DND-41 (cell line): ENCODE measurements around the gene C2orf72.

Experiments
- ATAC-seq: fragments of 200-7000 bp; cut with Tn5 transposase; 3 replicates; pipeline ENCODE4 v1.9.1; 2021; ENCODE audit warnings: low read depth; ENCODE audit not compliant: insufficient read depth
- DNase-seq: peaks from one replicate; pipeline ENCODE4 v3.0.0-alpha.2; 2020
- H2AFZ ChIP-seq: 2 replicates; pipeline ENCODE4 v1.6.0; 2012; ENCODE audit warnings: low read depth, low read length
- H3K27ac ChIP-seq: 2 replicates; pipeline ENCODE4 v1.5.1; 2012; ENCODE audit warnings: low read length, inconsistent platforms
- H3K27me3 ChIP-seq: fragments of 200-600 bp; sonication (generic); 2 replicates; pipeline ENCODE4 v1.6.0; 2012; ENCODE audit warnings: low read length, mild to moderate bottlenecking, inconsistent platforms; ENCODE audit not compliant: insufficient read depth, poor library complexity
- H3K36me3 ChIP-seq: 2 replicates; pipeline ENCODE4 v1.5.1; 2012; ENCODE audit warnings: low read length, inconsistent platforms; ENCODE audit not compliant: insufficient read depth
- H3K4me1 ChIP-seq: 2 replicates; pipeline ENCODE4 v1.5.1; 2012; ENCODE audit warnings: mild to moderate bottlenecking, low read length; ENCODE audit not compliant: insufficient read depth
- H3K4me2 ChIP-seq: 2 replicates; pipeline ENCODE4 v1.6.0; 2012; ENCODE audit warnings: mild to moderate bottlenecking, moderate library complexity, low read length, inconsistent platforms; ENCODE audit not compliant: insufficient read depth
- H3K4me3 ChIP-seq, 2 experiments: fragments of 200-600 bp in 1 of 2; shearing (Covaris generic) in 1 of 2; 2 replicates each; pipeline ENCODE4 v1.5.1; 2012 to 2016; ENCODE audit warnings: inconsistent platforms in 2 of 2, low read length in 2 of 2, mild to moderate bottlenecking in 2 of 2, low read depth in 1 of 2, moderate library complexity in 1 of 2
- H3K79me2 ChIP-seq: 2 replicates; pipeline ENCODE4 v1.6.0; 2012; ENCODE audit warnings: low read length, inconsistent platforms; ENCODE audit not compliant: insufficient read depth
- H3K9ac ChIP-seq: 2 replicates; pipeline ENCODE4 v1.6.0; 2012; ENCODE audit warnings: low read depth, mild to moderate bottlenecking, inconsistent platforms, low read length, moderate library complexity
- H3K9me3 ChIP-seq: 2 replicates; pipeline ENCODE4 v1.5.1; 2012; ENCODE audit warnings: low read length, moderate library complexity, mild to moderate bottlenecking, inconsistent platforms; ENCODE audit not compliant: insufficient read depth, severe bottlenecking
- H4K20me1 ChIP-seq: 2 replicates; pipeline ENCODE4 v1.6.0; 2012; ENCODE audit warnings: low read length; ENCODE audit not compliant: insufficient read depth
- EZH2 ChIP-seq: IDR thresholded peaks from 3 replicates; pipeline ENCODE4 v1.6.1; 2012; ENCODE audit warnings: borderline replicate concordance, low read depth, mild to moderate bottlenecking, moderate library complexity, low read length, inconsistent platforms; ENCODE audit not compliant: severe bottlenecking
- TF ChIP-seq, protein P1 (sequence below): IDR thresholded peaks from 2 replicates; pipeline ENCODE4 v1.5.1; 2012; ENCODE audit warnings: borderline replicate concordance, low read length, moderate library complexity, mild to moderate bottlenecking; ENCODE audit not compliant: poor library complexity, severe bottlenecking; ENCODE audit errors: extremely low read depth

C2orf72 gene

DNA sequence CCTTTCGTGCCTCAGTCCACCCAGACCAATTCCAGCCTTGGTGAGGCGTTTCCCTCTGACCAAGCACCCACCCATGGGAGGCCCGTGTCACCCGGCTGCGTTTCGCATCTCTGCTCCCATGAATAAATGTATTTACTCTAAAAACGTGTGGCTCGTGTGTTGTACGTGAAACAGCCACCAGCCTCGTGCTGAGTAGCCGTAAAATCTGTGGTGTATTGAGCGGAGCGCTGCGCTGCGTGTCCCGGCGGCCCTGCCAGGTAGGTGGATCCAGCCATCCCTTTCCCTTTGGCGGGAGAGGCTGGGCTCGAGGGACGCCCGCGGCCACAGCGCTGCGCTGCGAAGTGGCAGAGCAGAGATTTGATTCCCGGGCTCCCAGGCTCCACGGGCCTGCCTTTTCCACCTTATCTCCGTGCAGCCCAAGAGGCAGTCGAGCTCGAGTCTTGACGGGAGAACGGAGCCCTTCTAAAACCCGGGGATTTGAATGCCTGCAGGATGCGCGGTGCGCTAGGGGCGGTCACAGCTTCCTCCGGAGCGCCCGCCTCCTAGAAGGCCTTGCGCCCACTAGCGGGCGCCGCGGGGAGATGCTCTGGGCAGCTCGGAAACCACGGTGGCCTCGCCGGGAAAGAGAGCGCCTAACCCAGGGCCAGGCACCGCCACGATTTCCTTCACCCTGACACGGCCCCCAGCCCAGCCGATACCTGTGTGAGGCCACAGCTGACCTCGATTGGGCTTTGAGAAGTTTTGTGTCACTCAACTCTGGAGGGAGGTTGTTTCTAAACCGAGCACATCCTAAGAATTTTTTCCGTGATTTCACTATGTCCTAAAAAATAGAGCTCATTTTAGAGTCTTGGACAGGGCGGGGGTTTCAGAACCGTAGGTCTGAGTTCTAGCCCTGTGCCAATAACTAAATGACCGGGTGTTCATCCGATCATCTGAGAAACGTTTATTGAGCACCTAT lies 15.4 kb downstream of the C2orf72 start:
- Histone ChIP-seq H3K9me3 (no peaks in the 10 kb centered on the region), H3K4me3 (peak overlapping the region; percentile 47 to 87), H2AFZ (peak overlapping the region; percentile 91), H3K27ac (peak overlapping the region; percentile 66), H3K4me2 (peak overlapping the region; percentile 100), H3K79me2 (peaks cover 11% of the 10 kb centered on the region), H4K20me1 (peaks cover 10% of the 10 kb centered on the region; the same call in 1 of the 2 replicates), H3K27me3 (peaks cover 18% of the 10 kb centered on the region), H3K4me1 (peaks cover 29% of the 10 kb centered on the region), H3K9ac (peak overlapping the region; percentile 75), H3K36me3 (no peaks in the 10 kb centered on the region; the same call in 1 of the 2 replicates)
- peak; percentile 89 for ATAC-seq
- TF ChIP-seq, protein P1, sequence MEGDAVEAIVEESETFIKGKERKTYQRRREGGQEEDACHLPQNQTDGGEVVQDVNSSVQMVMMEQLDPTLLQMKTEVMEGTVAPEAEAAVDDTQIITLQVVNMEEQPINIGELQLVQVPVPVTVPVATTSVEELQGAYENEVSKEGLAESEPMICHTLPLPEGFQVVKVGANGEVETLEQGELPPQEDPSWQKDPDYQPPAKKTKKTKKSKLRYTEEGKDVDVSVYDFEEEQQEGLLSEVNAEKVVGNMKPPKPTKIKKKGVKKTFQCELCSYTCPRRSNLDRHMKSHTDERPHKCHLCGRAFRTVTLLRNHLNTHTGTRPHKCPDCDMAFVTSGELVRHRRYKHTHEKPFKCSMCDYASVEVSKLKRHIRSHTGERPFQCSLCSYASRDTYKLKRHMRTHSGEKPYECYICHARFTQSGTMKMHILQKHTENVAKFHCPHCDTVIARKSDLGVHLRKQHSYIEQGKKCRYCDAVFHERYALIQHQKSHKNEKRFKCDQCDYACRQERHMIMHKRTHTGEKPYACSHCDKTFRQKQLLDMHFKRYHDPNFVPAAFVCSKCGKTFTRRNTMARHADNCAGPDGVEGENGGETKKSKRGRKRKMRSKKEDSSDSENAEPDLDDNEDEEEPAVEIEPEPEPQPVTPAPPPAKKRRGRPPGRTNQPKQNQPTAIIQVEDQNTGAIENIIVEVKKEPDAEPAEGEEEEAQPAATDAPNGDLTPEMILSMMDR = peak; percentile 94
- no peak for TF ChIP-seq EZH2
- DNase-seq = peak; percentile 88

DNA sequence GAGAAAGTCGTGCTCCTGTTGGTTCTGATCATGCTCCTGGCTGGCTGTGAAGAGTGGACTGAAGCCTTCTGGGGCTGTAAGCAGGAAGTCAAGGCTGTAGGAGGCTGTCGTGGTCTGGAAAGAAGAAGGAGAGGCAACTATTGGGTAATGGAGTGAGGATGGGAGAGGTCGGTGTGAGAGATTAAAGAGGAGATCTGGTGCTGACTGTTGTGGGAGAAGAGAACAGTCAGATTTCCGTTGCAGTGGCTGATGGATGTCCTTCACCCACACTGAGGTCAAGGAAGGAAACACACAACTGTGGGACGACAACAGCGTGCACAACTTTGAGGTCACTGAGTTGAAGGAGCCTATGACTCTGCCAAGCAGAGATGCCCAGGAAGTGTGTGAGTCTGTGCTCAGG lies 16.5 kb downstream of the C2orf72 start:
- no peak for ATAC-seq
- Histone ChIP-seq H3K4me2 (no peak overlapping the region), H3K4me1 (peaks cover 39% of the 10 kb centered on the region)

DNA sequence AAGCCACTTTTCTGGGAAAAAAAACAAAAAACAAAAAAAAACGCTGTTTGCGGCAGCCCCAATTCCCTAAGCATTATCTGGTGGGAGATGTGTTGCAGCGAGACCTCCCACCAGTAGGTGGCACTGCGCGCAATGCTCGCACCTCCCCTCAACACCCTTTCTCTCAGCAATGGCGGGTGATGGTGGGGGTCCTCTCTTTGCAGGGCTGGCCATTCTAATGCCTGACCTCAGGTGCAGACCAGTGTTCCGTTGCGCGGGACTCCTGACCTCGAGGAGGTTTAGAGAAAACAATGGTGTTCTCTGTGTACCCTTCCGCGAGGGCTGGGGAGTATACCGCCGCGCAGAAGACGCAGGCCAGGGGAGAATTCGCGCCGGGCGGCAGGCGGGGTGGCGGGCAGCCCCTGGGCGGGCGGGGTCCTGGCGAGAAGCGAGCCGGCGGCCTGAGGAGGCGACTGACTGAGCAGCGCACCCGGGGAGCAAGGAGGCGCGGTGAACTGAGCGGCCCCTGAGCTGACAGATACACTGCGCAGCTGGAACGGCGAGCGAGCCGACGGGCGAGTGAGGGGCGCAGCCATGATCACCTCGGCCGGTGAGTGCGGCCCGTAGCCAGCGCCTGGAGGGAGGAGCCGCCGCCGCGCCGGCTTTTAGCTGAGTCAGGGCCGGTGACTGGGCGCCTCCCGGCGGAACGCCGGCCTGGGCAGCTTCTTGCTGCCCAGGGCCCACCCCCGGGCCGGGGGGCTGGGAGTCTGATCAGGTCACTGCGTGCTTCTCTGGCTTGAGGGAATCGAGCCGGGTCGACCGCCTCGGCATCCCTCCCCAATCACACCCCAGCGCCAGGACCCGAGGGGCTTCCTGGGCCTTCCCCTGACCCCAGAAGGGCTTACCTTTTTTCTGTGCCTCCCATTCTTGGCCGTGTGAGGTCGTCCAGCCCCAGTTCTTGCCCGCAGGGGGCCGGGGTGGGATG lies 19.4 kb downstream of the C2orf72 start, which contains the start of gene PSMD1:
PSMD1 (plus strand) TSS at position 415 of the 964 bp plus-strand sequence; CDS start at position 574, 159 bp downstream.
- Histone ChIP-seq H3K79me2 (peaks cover 51% of the 10 kb centered on the region), H3K4me3 (peak within 1 kb of the TSS; percentile 62 to 74), H3K9ac (peak within 1 kb of the TSS; percentile 78), H3K9me3 (no peaks in the 10 kb centered on the region), H3K4me1 (peaks cover 52% of the 10 kb centered on the region), H3K27me3 (no peaks in the 10 kb centered on the region), H3K4me2 (peak within 1 kb of the TSS; percentile 82), H2AFZ (peak within 1 kb of the TSS; percentile 95), H3K27ac (peak within 1 kb of the TSS; percentile 98), H3K36me3 (peaks cover 14% of the 10 kb centered on the region), H4K20me1 (peaks cover 46% of the 10 kb centered on the region; the same call in 1 of the 2 replicates)
- DNase-seq (peak; percentile 94), ATAC-seq (peak; percentile 73)
- no peak for TF ChIP-seq EZH2
- TF ChIP-seq, protein P1 = peak; percentile 98

More for the DNA sequence above, 16.5 kb downstream of the C2orf72 start:
- Histone ChIP-seq H3K4me3 (no peak overlapping the region), H3K79me2 (peaks cover 22% of the 10 kb centered on the region), H3K27me3 (peaks cover 12% of the 10 kb centered on the region), H4K20me1 (peaks cover 21% of the 10 kb centered on the region; the same call in 1 of the 2 replicates), H3K36me3 (no peaks in the 10 kb centered on the region; the same call in 1 of the 2 replicates), H3K9ac (no peak overlapping the region), H2AFZ (peak overlapping the region; percentile 91), H3K9me3 (no peaks in the 10 kb centered on the region), H3K27ac (no peak overlapping the region)
- no peak for TF ChIP-seq EZH2
- TF ChIP-seq, protein P1 = no peak
- DNase-seq = no peak
